SH-SY5Y (cell line): ENCODE results near the gene LRMDA.

Experiments
- GATA2 ChIP-seq: IDR thresholded peaks from 2 replicates; pipeline ENCODE4 v1.6.1; 2011; ENCODE audit warnings: mild to moderate bottlenecking, low read depth, low read length
- GATA3 ChIP-seq: IDR thresholded peaks from 2 replicates; pipeline ENCODE4 v1.6.1; 2011; ENCODE audit warnings: low read depth, mild to moderate bottlenecking, low read length, moderate library complexity

DNA sequence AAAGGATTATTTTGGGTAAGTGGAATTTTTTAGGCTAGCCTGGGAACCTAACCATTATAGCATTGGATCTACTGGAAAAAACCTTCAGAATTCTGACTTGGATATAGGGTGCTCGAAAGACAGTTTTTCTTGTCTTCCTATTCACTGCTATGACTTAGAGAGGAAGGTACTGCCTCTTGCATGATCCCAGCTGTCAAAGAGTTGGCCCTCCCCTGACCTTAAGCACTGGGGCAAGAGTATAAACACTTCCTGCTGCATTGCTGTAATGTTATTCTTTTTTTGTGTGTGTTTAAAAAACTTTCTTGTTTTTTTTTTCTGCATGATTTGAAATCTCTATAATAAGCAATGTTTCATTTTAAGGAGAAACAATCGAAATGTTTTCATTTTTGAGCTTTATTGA is 113.0 kb downstream of the LRMDA start:
- TF ChIP-seq GATA2 (no peak), GATA3 (no peak)
